Right lobe of liver (tissue), 6 donors: Measurements from ENCODE around the gene IREB2. TPM values are rescaled to one million over a fixed set of nuclear protein-coding genes. Genes with fewer than 3 reads are reported as not detected.
A peak's percentile ranks its signal among the peaks of the same experiment; 100 is the strongest.

Source experiments
- ATAC-seq, 4 donors: fragments of 200-7000 bp; cut with Tn5 transposase; one replicate each; pipeline ENCODE4 v1.9.1; 2020; ENCODE audit warnings: mild to moderate bottlenecking in 4 of 4, moderate library complexity in 4 of 4
- DNase-seq, 3 donors: peaks; one replicate each; pipeline ENCODE4 v3.0.0-alpha.2; 2020
- H3K27ac ChIP-seq, 3 donors: fragments of 200-600 bp; one replicate each; pipeline ENCODE4 v1.8.0; 2022
- H3K27me3 ChIP-seq, 2 donors: fragments of 200-600 bp; one replicate each; pipeline ENCODE4 v1.8.0; 2022
- H3K36me3 ChIP-seq, 4 donors: fragments of 200-600 bp; sonication (generic) in 1 of 4; one replicate each; pipeline versions ENCODE4 v1.5.1 to v1.8.0; 2017 to 2022; ENCODE audit warnings: control low read depth in 1 of 4
- H3K4me1 ChIP-seq, 4 donors: fragments of 200-600 bp; sonication (generic) in 1 of 4; one replicate each; pipeline versions ENCODE4 v1.5.1 to v1.8.0; 2017 to 2022; ENCODE audit warnings: control low read depth in 1 of 4
- H3K4me3 ChIP-seq, 3 donors: fragments of 200-600 bp; one replicate each; pipeline ENCODE4 v1.8.0; 2022
- H3K9me3 ChIP-seq, 4 donors: fragments of 200-600 bp; sonication (generic) in 1 of 4; one replicate each; pipeline versions ENCODE4 v1.5.1 to v1.8.0; 2017 to 2022; ENCODE audit warnings: control low read depth in 1 of 4
- POLR2A ChIP-seq: fragments of 450-650 bp; IDR thresholded peaks from one replicate; pipeline ENCODE4 v1.6.1; 2017; ENCODE audit warnings: antibody characterized with exemption, mild to moderate bottlenecking
- WGBS: methylation state at CpG from one replicate; pipeline ENCODE4 v1.1.6; 2018; ENCODE audit warnings: low coverage, low lambda C conversion rate; ENCODE audit not compliant: insufficient coverage; ENCODE audit errors: missing lambda C conversion rate; 5-methylcytosine and 5-hydroxymethylcytosine counted together
- intact Hi-C, 2 donors: fragments of 100-400 bp; cut with DNase I; formaldehyde crosslinking; loops; one replicate each; pipeline versions ENCODE4 v1.11.2 to v1.14.1; 2022
- total RNA-seq, 6 experiments: library from RNA; depleted of rRNA in 2 of 6; stranded (reverse); fragments of >200 nt in 2 of 6; fragmentation: NEBNext Ultra II Directional in 3 of 6; extraction: Animal tissue kit (Norgen Biotek cat#: 25700) in 3 of 6; gene quantifications; one replicate each; pipeline versions ENCODE4 v1.1.0 to v1.2.4, GENCODE V29; 2016 to 2023
- TF ChIP-seq, protein P1 (sequence below), 4 donors: fragments of 200-600 bp in 3 of 4; fragments of 450-650 bp in 1 of 4; IDR thresholded peaks; one replicate each; pipeline versions ENCODE4 v1.5.1 to v1.8.0; 2016 to 2022; ENCODE audit warnings: antibody characterized with exemption in 4 of 4, mild to moderate bottlenecking in 2 of 4
- donor health status: DM: no; HTN: yes; CAD: no.
- donor health status: DM: no; HTN: no; CAD: no.
- donor health status: DM: no; HTN: no; CAD: no.
- donor health status: DM: no; HTN: yes; CAD: no.
- donor health status: DM: no; HTN: yes; CAD: no.

The IREB2 gene
- total RNA-seq, 6 experiments from 2014 or later: 17.1 to 36.2 (median 25.6) TPM

DNA sequence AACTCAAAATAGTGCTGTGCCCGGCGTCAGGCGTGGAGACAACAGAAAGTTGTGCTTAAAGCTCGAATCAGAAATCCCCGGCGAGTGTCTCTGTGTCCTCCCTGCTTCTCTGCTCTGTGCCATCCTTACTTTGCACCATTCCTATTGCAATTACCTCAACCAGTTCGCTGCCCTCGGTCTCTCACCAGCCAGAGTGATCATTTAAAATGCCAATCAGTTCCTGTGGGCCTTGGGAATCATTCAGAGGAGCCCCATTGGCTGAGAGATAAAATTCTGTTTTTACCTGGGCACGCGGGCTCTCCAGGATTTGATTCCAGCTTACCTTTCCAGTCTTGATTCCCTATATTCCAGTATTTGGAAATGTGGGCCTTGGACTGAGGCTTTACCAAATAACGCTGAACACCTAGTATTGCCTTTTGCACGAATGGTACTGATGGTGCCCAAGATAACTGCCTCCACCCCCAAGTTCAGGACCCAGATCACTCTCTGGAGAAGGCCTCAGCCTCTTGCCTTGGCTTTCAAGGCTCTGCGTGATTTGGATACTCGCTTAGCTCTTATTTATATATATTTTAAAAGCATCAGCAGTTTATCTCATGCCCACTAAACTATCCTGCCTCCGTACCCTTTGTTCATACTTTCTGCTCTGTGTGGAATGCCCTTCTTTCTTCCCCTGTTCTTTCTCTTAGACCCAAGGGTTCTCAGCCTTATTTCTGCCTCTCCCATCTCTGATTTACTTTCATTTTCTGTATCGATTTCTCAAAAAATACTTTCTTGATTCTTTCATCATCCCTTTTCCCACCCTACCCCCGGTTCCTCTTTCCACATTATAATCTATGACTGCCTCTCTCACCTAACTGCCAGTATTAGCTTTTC is 103.1 kb downstream of the IREB2 start:
- TF ChIP-seq, protein P1, sequence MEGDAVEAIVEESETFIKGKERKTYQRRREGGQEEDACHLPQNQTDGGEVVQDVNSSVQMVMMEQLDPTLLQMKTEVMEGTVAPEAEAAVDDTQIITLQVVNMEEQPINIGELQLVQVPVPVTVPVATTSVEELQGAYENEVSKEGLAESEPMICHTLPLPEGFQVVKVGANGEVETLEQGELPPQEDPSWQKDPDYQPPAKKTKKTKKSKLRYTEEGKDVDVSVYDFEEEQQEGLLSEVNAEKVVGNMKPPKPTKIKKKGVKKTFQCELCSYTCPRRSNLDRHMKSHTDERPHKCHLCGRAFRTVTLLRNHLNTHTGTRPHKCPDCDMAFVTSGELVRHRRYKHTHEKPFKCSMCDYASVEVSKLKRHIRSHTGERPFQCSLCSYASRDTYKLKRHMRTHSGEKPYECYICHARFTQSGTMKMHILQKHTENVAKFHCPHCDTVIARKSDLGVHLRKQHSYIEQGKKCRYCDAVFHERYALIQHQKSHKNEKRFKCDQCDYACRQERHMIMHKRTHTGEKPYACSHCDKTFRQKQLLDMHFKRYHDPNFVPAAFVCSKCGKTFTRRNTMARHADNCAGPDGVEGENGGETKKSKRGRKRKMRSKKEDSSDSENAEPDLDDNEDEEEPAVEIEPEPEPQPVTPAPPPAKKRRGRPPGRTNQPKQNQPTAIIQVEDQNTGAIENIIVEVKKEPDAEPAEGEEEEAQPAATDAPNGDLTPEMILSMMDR (IDR thresholded peaks at IDR 0.05): no peak
- peak overlapping the region; percentile 91 to 92 (median 92) for H3K27ac ChIP-seq
- DNase-seq (no peak), ATAC-seq (peak in 2 of 4 donors; percentile 6 to 12)
- intact Hi-C loops: no loop called here
- H3K36me3 ChIP-seq: peaks cover 0 to 40% (median 16%) of the 10 kb centered on the region in 4 donors
- peak overlapping the region; percentile 80 to 92 (median 80) for H3K4me3 ChIP-seq
- H3K27me3 ChIP-seq: no peaks in the 10 kb centered on the region
- peaks cover 0 to 12% (median 0%) of the 10 kb centered on the region in 4 donors for H3K4me1 ChIP-seq
- WGBS: under 1% methylated on average over 14 of the region's 17 CpGs
- no peaks in the 10 kb centered on the region for H3K9me3 ChIP-seq

DNA sequence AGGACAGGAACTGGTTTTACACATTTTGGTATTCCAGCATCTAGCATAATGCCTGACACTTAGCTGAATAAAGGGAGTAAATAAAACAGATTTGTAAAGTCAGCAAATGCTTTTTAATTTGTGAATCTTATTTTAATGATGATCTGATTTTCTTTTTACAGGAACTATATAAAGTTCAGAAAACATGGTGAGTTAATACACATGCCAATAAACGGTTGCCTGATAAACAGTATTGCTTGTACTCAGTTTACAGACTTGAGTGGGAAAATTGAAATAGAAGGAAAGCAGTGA is 103.7 kb downstream of the IREB2 start:
- intact Hi-C loops: no loop called here
- ATAC-seq (no peak), DNase-seq (no peak)
- Histone ChIP-seq H3K36me3 (peaks cover 4 to 46% (median 19%) of the 10 kb centered on the region in 4 donors), H3K9me3 (no peaks in the 10 kb centered on the region), H3K27ac (peak overlapping the region in 1 of 3 donors; percentile 92), H3K4me1 (peaks cover 0 to 12% (median 0%) of the 10 kb centered on the region in 4 donors), H3K4me3 (peak overlapping the region; percentile 80 to 92 (median 80)), H3K27me3 (no peaks in the 10 kb centered on the region)
- WGBS: 18% methylated on average over 1 of the region's 1 CpG
- TF ChIP-seq, protein P1 (IDR thresholded peaks at IDR 0.05): no peak
- TF ChIP-seq POLR2A: no peak

DNA sequence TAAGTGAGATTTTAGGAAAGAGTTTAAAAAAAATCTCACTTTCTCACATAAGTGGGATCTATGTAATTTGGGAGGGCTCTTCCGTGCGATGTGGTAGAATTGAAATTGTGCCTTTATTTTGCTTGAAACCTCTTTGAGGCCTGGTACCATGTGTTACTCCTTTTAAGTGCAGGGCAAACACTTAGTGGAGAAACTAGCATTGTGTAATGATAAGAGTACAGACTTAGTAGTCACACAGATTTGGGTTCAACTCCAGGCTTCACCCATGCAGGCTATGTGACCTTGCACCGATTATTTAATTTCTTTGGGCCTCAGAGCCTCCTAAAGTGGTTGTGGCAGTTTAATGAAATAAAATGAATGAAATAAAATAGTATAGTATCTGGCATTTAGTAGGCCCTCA is 104.6 kb downstream of the IREB2 start:
- intact Hi-C loops: no loop called here
- H3K9me3 ChIP-seq: no peaks in the 10 kb centered on the region
- WGBS: 96% methylated on average over 3 of the region's 3 CpGs
- H3K27me3 ChIP-seq: no peaks in the 10 kb centered on the region
- no peak overlapping the region for H3K27ac ChIP-seq
- DNase-seq: no peak
- TF ChIP-seq, protein P1 (IDR thresholded peaks at IDR 0.05): no peak
- no peak for TF ChIP-seq POLR2A
- peaks cover 4 to 56% (median 27%) of the 10 kb centered on the region in 4 donors for H3K36me3 ChIP-seq
- no peak for ATAC-seq
- peaks cover 0 to 12% (median 0%) of the 10 kb centered on the region in 4 donors for H3K4me1 ChIP-seq
- no peak overlapping the region for H3K4me3 ChIP-seq

DNA sequence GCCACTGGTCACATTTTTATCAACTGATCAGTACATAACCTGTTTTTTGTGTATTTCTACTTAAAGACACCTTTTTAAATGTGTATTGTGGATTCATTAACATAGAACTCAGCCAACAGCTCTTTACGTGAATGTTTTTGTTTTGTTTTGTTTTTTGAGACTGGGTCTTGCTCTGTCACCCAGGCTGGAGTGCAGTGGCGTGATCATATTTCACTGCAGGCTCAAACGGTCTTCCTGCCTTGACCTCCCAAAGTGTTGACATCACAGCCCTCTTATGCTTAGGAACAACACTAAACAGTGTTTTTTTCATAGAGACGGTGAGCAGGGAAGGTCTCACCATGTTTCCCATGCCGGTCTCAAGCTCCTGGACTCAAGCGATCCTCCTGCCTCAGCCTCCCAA is 112.2 kb downstream of the IREB2 start:
- Histone ChIP-seq H3K27ac (no peak overlapping the region), H3K9me3 (no peaks in the 10 kb centered on the region), H3K36me3 (peaks cover 4 to 47% (median 33%) of the 10 kb centered on the region in 4 donors), H3K27me3 (no peaks in the 10 kb centered on the region), H3K4me1 (no peaks in the 10 kb centered on the region), H3K4me3 (no peak overlapping the region)
- ATAC-seq (no peak), DNase-seq (no peak)
- WGBS: 91% methylated on average over 6 of the region's 6 CpGs
- intact Hi-C loops: no loop called here
- TF ChIP-seq, protein P1 (IDR thresholded peaks at IDR 0.05): no peak
- no peak for TF ChIP-seq POLR2A
